Forelimb muscle (tissue), 1 donor: Measurements from ENCODE around the gene NHLRC2. TPM values are rescaled to one million over a fixed set of nuclear protein-coding genes. Genes with fewer than 3 reads are reported as not detected.

Source experiments
- DNase-seq: peaks from one replicate; pipeline ENCODE4 v3.0.0-alpha.2; 2013; ENCODE audit warnings: low read depth
- polyA plus RNA-seq: library from polyadenylated mRNA; unstranded; fragments of 120-200 nt; gene quantifications from one replicate; pipeline ENCODE4 v1.2.1, GENCODE V29; 2013; ENCODE audit not compliant: insufficient read length

The NHLRC2 gene
- polyA plus RNA-seq, 1 donor = 16.1 TPM

DNA sequence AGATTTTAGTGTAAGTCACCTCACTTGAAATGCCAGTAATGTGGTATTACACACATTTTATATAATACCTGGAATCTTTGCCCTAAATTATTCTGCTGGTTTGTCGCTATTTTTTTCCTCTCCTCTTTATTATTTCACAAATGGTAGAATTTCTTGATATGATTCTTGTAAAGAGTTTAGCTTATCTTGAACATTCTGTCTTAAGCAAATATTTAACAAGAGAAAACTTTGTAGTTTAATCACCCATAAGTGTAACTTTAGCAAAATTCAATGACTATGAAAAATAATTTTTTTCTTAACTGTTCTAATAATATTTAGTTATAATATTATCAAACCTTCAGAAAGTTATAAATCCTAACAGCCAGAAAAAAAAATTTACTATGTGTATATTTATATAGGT, 56.7 kb downstream of the NHLRC2 start:
- DNase-seq = no peak

GRCh38 chr10:113911839-113912238, 57.4 kb downstream of the NHLRC2 start:
- DNase-seq = no peak

DNA sequence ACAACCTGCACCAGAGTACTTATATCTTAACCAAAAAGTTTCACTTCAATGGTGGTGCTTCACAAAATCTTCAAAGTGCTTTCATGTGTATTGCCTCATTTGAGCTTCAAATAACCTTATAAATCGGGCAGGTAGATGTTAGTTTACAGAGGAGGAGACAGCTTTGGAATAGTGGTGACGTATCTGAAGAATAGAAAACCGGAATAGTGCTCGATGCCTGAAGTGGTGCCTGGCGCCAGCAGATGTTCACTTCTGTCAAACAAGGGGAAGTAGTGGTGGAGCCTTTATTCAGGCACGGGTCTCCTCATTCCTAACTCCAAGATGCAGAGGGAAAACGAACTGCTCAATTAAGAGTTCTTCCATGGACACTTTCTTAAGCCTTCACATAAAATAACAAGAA, 58.1 kb downstream of the NHLRC2 start:
- no peak for DNase-seq

- no peak for DNase-seq
These were observed 60.5 kb downstream of the NHLRC2 start for GRCh38 chr10:113914956-113915355.

DNA sequence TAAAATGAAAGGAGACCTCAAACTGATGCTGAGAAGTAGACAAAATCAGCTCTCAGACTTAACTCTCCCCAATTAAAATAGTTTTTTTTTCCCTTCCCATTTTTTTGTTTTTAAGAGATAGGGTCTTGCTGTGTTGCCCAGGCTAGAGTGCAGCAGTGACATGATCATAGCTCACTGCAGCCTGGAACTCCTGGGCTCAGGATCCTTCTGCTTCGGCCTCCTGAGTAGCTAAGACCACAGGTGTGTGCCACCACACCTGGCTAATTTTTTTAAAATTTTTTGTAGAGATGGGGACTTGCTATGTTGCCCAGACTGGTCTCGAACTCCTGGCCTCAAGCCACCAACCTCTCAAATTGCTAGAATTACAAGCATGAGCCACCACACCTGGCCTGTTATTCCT, 61.1 kb downstream of the NHLRC2 start:
- DNase-seq = no peak

GRCh38 chr10:113916053-113916452, 61.6 kb downstream of the NHLRC2 start:
- DNase-seq = no peak

DNA sequence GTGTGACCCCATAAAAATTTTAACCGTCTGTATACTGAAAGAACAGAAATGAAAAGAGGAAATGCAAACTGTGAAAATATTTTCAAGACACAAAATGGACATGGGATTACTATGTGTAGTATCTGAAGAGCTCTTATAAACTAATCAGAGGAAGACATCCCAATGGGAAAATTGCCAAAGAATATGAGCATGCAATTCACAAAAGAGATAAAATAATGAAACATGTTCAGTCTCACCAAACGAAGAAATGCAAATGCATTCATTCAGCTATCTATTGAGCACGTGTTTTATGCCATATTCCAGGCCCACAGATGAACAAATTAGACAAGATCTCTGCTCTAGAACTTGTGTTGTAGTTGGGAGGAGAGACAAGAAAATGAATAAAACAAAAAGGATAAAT, 63.2 kb downstream of the NHLRC2 start:
- no peak for DNase-seq

GRCh38 chr10:113920114-113920513, 65.7 kb downstream of the NHLRC2 start:
- no peak for DNase-seq

- DNase-seq = no peak
These were observed 66.4 kb downstream of the NHLRC2 start for GRCh38 chr10:113920875-113921274.

- no peak for DNase-seq
These were observed 67.3 kb downstream of the NHLRC2 start for GRCh38 chr10:113921561-113922370.

DNA sequence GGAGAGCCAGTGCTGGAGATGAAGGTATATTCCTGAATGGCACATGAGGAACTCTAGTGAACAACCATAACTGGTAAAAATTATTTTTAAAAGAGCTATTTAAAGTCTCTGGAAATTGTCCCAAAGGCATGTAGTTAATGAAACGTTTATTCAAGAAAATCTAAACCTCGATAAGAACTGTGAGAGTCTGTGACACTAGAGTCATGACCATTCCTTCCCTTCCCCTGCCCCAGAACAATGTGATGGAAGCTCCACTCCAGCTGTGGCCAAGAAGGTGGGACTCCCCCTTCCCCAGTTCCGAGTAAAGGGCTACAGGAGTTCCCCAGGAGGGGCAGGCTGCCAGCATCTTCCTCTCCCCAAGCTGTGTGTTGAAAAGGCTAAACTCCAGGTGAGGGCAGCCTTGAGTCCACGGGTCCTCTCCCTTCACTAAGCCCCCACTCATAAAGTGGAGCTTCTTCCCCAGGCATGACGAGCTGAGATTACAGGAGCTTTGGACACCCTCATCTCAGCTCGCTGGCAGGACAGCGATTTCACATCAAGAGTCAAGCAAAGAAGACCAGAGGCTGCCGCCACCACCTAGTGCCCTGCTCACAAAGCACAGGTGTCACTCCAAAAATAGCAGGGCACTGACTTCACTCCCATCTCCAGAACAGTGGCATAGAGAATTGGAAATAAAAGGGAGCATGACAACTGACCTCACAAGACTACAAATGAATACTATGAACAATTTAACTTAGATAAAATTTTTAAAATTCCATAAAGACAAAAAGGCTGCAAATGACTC, 68.5 kb downstream of the NHLRC2 start:
- DNase-seq = no peak

DNA sequence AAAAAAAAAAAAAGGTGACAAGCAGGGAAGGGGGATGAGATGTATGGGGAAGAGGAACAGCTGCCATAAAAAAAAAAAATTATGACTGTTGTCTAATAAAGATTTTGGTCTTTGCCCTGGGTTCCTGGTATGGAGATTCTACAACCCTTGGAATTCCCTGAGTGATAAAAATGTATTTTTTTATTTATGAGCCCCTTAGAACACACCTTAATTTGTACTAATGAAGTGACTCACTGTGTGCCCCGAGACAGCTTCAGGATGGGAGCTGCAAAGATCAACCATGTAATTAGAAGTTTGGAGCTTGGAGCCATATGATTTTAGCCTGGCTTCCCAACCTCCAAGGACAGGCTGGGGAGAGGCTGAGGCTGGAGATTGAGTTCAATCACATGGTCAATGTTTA, 69.7 kb downstream of the NHLRC2 start:
- DNase-seq = no peak

DNA sequence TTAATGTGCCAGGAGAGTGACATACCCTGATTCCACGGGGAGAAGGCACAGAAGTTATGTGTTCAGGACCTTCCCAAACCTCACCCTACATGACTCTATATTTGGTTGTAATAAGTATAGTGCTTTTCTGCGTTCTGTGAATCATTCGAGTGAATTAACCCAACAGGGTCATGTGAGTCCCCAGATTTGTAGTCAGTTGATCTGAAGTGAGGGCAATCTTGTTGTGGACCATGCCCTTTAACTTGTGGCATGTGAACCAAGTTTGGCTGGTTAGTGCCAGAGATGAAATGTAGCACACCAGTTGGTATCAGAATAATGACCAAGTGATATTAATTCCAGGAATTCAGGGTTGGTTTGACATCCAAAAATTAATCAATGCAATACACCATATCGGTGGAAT, 70.2 kb downstream of the NHLRC2 start:
- DNase-seq = no peak

DNA sequence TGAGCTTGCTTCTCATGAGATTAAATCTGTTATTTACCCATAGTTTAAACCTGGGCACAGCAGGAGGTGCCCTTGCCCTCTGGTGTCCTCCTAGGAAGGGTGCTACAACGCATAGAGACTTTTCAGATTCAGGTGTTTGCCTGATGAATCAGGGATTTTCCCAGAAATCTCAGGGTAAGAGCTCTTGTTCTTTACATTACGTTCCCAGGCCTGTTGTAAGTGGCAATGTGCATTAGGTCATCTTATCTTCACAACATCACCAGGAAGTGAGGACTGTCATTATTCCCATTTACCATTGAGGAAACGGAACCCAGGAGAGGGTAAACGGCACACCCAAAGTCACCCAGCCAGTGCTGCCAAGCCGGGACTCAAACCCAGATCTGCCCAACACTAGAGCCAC, 73.0 kb downstream of the NHLRC2 start:
- no peak for DNase-seq

GRCh38 chr10:113928830-113929229, 74.4 kb downstream of the NHLRC2 start:
- no peak for DNase-seq

DNA sequence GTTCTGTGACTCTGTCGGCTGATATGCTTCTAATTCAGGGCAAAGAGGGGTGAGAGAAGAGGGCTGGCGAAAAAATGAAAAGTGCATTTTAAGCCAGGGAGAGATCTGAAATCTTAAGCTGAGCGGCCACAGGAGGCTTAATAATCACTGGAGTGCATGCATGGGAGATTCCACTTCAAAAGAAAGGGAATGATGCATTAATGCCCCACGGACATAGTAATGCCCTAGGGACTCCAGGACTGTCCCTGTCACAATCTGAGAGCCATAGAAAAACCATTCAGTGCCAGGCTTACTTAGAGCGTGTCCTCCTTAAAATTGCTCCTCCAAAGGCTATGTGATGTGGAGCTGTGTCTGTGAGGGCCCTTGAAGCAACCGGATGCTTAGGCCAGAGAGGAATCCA, 75.1 kb downstream of the NHLRC2 start:
- DNase-seq = no peak

DNA sequence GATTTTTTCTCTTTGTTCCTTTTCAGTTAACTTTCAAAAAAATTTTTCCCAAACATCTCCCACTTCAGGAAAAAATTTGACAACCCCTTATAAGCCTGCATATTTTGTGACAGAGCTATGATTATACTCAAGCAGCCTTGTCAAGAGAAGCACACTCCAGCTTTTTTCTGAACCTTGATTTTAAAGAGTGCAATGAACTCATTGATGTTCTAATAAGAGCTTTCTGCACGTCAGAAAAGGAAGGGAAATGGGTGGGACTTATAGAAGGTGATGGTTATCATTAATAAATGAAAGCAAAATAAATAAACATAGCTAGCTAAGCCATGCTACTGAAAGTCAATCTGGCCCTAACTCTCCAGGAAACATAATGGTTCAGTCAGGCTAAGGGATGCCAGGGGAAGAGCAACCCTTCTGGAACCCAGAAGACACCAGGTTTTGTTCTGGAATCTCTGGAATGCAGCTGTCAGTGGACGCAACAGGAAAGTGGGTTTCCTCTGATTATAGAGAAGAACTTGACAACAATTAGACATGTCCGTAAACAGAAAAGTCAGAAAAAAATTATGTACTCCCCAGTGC, 76.1 kb downstream of the NHLRC2 start:
- DNase-seq = no peak

- no peak for DNase-seq
These were observed 78.4 kb downstream of the NHLRC2 start for GRCh38 chr10:113932854-113933253.

- DNase-seq = no peak
These were observed 79.6 kb downstream of the NHLRC2 start for GRCh38 chr10:113933894-113934532.

DNA sequence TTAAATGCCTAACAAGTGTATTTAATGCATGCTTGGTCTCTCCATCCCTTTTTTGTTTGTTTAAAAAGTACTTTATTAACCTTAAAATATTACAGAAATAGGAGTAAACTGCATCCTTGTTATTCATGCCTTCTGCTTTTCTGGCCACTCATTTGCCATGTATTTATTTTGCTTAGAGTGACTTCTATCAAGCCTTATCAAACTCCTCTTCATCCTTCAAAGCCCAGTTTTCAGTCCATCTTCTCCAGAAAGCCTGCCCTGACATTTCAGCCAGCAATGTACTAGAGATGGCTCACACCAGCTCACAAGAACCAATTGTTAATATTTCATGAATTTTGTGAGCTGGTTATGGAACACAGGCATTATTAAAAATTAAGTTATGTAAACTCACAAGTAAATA, 82.8 kb downstream of the NHLRC2 start:
- no peak for DNase-seq

DNA sequence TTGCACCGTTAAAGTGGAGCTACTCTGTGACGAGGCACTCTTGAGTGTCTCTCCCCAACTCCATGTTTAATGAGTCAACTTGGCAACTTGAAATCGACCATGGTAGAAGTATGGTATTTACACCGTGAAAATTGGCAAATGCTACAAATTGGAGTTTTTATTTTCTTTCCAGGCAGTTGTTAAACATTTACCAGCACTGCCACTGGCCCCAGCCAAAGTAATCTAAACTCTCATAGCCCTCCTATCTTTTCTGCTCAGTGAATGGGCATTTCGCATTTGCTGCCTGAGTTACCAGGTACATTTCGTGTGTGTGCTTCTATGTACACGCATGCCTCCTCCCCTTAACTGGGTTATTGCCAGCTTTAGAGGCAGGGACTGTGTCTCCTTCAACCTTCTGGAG, 83.3 kb downstream of the NHLRC2 start:
- DNase-seq = no peak

- DNase-seq = no peak
These were observed 84.9 kb downstream of the NHLRC2 start for GRCh38 chr10:113939212-113939860.
